ENCODE results near the gene OSBPL5.
"Not testable (repeated sequence)": the region's sequence is repeated elsewhere in the genome, so short reads cannot be mapped to it uniquely, and the experiment has no call there.

Gene OSBPL5

DNA sequence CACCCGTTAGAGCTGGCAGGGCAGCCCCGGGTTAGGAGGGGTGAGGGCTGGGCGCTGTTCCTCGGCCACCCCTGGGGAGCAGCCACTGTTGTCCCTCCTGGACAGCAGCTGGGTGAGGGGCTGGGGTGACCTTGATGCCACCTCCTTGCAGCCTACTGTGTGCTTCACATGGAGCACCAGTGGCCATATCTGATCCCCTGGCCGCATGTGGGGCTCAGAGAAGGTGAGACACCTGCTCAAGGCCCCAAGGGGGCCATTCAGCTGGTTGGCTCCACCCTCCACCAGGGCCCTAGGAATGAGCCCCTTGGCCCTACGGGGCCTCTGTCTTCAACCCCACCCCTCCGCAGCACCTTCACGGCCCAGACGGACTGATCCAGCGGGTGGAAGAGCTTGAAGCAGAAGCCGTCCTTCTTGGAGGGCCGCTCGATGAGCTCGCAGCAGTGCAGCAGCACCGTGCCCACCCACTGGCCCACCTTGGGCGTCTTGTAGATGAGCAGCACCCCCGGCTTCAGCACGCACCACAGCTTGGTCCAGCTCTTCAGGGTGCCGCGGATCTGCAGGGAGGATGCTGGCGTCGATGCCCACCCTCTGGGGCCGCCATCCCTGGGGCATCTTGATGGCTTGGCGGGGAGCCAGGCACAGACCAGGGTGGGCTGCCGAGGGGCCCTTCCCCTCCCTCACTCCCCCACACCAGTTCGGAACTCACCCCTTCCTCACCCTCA is 44.9 kb downstream of the OSBPL5 start:
- DNase-seq, result peak; percentile 27

DNA sequence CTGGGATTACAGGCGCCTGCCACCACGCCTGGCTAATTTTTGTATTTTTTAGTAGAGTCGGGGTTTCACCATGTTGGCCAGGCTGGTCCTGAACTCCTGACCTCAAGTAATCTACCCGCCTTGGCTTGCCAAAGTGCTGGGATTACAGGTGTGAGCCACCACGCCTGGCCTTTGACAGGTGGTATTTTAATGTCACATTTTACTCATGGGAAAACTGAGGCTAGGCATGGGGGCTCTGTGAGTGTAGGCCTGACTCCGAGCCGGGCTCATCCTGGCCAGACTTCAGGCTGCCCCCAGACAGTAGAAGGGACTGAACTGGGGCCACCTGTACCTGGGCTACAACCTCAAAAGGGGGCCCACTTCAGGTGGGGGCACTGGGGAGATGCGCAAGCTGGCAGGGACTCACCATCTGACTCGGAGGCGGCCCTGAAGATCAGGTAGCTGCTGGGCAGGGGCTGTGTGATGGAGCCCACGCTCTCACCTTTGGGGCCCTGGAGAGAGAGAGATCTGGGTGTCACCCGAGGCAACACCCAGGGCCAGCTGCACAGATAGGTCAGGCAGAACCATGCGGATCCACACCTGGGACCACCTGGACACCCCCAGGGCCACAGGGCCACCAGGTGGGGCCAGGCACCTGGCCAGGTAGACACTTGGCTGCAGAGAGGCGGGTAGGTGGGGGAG is 45.8 kb downstream of the OSBPL5 start:
- DNase-seq, result peak; percentile 24

DNA sequence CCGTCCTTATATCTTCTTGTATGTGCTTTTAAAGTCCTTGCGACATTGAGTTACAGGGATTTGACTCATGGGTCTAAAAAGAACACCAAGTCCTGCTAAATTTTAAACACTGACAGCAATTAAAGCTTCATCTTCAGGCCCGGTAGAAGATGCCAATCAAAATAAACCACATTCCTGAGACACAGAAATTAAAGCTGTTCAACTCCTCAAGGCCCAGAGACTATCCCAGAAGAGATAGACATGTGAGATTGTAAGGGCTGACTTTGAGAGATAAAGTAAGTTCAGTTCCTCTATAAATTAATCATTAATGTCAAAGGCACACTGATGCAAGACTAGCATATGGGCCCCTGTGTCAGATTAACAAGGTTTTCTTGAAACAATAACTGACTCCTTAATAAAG is 49.8 kb downstream of the OSBPL5 start:
- DNase-seq, result no peak

DNA sequence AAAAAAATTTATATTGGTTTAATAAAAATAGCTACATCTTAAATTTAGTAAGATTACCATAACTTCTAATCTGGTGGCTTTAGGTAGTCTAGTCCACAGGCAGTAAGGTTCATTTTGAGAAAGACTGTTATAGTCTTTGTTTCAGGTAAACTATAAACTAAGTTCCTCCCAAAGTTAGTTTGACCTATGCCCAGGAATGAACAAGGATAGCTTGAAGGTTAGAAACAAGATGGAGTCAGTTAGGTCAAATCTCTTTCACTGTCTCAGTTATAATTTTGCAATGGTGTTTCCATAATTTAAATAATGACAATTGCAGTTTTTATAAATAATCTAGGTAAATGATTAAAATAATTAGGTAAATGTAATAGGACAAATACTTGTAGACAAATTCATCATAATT is 51.4 kb downstream of the OSBPL5 start:
- DNase-seq, result not testable (repeated sequence)

DNA sequence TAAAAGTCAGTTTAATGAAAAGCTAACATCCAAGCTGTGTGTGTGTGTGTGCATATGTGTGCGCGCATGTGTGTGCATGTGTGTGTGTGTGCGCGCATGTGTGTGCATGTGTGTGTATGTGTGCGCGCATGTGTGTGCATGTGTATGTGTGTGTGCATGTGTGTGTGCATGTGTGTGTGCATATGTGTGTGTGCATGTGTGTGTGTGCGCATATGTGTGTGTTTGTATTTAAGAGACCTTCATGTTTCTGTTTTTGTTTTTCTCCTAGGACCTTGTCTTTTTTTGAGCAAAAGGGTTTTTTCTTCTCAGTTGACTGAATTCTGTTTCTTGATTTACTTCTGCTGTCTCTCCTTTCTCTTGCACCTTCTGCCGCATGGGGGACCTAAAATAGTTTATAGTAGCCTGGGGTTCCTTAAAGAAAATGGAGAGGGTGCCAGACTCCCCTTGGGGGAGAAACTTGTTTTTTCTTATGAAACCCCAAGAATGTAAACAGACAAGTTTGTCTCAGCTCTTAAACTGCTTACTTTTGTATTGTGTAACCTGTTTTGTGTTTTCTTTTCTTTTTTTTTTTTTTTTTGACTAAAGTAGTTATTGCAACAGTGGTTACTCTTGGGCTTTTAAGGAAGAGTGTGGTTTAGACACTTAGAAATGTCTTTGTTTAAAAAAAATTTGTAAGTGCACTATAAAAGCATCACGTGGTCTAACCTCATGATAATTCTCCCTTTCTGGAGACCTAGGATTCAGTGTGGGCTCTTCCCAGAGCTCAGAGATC is 53.0 kb downstream of the OSBPL5 start:
- no peak for DNase-seq

DNA sequence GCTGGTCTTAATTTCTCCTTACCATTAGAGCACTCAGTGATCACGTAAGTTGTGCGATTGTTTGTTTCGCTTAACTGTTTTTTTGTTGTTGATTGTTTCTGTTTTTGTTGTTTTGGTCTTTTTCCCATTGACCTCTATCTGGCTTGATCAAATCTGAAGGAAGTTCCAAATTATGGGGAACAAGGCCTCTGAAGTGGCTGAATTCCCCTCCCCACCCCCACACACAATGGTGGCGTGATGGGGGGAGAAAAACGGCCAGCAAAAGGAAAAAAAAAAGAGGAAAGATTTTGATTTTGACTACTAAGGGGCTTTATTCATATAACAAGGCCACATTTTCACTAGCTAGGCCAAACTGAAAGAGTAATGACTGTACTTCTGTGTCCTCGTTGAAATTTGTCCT is 53.6 kb downstream of the OSBPL5 start:
- DNase-seq, result no peak

DNA sequence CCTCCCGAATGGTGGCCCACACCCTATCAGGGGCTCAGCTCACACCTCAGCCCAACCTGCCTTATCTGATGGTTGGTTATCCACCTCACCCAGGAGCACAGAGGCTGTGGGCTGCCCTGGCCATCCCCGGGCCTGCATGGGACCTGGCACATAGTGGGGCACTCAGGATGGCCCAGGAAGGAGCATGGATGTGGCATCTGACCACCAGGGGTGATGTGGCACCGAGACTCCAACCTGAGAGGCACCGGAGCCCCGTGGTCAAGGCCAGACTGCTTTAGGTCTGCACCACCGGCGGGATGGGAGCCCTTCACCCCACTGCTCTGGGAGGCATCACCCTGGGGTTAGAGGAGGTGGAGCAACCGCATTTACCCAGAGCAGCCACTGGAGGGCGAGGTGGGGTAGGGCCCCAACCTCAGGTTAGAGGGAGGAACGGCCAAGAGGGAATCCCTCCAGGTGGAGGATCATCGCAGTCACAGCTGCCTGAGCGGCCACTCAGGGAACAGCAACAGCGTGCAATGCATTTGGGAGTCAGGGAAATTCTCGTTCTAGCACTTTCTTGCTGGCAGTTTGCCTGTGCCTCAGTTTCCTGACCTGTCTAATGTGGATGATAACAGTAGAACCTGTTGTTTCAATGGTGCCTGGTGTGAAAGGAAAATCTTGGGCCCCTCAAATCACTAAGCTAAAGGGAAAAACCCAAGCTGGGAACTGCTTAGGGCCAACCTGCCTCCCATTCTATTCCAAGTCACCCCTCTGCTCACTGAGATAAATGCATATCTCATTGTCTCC is 55.0 kb downstream of the OSBPL5 start:
- DNase-seq, result peak; percentile 23

DNA sequence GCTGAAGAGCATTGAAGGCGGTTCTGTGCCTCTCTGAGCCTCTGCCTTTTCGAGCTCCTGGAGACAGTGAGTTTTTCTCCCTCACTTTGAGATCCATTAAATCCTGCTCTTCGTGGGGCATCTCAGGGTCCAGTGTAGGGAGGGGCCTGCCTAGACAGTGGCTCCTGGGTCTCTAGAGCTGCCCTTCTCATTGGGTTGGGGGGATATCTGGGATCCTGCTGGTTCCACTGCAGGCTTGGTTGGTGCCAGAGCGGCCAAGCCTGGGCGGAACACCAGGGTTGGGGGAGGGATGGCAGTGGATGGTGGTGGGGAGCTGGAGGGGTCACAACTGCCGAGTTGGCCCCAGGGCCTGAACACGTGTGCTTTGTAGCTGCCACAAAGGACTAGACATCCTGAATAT is 55.7 kb downstream of the OSBPL5 start:
- DNase-seq, result no peak

DNA sequence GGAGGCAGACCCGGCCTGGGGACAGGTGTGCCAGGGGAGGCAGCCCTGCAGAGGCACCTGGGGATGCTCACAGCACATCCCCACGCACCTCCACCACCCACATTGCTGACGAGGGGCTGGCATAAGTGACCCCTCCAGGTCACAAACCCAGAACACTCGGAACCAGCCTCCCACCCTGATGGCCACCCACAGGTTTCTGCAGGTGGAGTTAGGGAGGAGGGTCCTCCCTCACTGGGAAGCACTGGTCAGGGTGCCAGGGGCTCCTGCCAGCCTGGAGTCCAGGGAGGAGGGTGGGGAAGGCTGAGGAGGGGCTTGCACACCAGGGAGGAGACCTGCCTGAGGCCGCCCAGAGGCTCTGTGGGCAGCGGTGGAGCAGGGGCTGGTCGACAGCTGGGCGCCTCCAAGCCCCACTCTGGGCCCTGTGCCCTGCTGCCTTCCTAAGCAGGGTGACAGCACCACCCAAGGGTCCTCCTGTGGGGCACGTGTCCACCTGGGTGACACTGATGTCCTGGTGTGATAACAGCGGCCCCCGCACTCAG is 56.9 kb downstream of the OSBPL5 start:
- peak; percentile 27 for DNase-seq

DNA sequence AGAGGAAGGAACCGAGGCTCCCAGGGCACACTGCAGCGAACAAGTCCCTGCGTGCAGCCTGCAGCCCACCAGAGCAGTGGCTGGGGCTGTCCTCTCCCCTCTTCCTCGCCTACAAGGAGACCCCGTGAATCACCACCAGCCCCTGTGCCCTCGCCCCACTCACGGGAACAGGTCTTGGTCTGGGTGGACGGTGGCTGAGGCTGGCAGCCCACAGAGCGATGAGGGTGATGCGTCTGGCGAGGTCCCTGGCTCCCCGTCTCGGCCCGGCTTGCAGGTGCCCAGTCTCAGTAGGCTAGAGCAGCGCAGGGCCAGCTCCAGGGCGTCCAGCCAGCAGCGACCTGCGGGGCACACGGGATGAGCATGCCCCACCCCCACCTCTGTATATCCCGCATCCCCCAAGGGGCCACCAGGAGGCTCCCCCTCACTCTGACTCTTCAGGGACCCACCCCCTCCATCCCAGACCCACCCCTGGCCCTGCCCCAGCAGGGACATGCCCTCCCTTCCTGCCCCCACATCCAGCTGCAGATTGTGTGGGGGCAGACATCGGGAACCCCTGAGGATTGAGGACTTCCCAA is 57.4 kb downstream of the OSBPL5 start:
- no peak for DNase-seq

DNA sequence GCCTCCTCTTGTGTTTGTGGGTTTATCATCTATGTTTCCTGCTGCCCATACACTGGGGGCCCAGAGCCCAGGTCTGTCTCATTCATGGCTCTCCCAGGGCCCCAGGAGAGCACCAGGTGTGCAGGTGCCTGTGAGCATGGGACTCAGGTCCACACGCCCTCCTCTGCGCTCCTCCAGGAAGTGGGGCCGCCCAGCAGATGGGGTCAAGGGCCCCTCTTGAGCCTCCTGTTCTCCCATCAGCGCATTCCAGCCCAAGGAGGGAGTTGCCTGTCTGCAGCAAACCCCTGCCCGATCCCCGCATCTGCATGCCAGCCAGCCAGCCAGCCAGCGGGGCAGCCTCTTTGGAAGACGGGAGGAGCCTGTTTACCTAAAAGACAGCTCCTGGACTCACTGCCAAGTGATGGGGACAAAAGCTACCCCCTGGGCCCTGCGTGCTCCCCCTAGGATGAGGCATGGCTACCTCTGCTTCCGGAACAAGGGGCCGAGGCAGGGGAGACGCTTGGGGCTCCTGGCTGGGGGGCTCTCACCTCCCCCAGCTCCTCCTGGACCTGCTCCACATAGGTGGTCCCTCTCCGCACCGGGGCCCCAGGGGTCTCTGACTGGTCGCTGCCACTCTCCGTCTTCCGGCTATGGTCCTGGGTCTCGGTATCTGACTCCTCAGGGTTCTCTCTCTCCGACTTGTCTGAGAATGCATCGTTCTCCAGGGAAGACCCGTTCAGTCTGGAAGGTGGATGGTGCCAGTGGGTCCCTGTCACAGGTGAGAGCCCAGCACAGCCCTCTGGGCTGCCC is 58.2 kb downstream of the OSBPL5 start:
- no peak for DNase-seq

DNA sequence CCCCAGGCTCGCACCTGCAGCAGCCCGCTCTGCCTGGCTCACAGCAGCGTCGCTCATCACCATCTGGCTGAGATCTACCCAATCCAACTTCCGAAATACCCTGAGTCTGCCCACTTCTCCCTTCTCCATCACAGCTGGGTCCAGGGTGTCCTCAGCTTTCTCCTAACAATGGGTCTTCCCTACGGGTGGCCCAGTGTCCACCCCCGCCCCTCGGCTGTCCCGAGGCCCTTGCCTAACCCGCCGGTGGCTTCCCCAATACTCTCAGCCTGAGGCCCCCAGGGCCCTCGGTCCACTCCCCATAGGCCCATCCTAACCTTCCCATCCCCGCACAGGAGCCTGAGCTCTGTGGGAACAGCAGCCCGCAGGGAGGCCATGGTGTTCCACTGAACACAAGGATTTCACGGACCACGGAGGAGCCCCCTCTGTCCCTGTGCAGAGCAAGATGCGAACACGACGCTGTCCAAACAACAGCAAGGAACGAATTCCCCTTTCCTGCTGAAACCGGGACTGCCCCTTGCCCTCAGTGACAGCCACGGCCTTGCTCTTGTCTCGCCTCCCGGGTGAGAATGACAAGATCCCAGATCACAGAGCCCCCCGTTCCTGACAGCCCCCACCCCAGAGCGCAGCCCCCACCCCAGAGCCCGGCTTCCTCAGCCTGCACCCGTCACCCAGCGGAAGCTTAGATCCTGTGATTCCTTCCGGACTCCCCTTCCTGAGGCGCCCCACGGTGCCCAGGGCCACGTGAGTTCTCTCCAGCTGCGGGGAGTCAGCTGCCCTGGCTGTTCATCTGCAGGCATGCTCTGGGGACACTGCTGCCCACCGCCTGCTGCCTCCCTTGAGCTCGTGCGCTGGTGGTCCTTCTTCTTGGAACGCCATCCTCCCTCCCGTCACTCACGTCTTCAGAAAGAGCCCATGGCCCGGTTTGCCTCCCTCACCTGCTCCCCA is 59.0 kb downstream of the OSBPL5 start:
- DNase-seq, result no peak

DNA sequence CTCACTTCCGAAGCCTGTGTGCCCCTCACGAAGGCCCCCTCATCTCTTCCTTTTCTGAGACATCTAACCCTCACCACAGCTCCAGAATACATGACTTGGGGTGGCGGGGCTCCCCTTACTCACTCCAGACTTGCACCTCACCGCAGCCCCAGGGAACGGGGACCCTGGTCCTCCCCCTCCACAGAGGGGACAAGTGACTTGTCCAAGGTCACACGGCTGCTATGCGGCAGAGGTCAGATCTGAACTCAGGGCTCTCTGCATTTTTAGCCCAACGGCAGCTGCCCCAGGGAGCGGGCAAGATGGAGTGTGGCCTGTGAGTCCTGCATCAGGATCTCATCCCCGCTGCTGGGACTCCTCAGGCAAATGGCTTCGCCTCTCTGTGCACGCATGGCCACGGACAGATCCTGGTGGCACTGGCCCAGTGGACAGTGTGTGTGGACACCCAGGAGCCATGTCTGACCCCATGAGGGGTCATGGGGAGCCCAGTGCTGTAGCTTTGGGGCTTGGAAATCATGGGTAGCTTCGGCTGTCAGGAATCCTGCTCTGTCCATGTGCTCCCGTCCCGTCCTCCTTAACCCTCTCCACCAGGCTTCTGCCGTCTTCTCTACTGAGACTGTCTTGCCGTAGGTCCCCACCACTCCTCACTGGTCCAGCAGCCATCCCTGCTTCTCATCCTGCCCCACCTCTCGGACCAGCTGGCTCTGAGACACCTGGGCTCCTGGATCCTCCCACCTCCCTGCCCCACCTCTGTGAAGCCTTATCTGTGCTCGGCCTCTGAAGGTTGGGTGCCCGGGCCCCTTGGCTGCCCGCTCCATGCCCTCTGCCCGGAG is 59.9 kb downstream of the OSBPL5 start:
- no peak for DNase-seq

DNA sequence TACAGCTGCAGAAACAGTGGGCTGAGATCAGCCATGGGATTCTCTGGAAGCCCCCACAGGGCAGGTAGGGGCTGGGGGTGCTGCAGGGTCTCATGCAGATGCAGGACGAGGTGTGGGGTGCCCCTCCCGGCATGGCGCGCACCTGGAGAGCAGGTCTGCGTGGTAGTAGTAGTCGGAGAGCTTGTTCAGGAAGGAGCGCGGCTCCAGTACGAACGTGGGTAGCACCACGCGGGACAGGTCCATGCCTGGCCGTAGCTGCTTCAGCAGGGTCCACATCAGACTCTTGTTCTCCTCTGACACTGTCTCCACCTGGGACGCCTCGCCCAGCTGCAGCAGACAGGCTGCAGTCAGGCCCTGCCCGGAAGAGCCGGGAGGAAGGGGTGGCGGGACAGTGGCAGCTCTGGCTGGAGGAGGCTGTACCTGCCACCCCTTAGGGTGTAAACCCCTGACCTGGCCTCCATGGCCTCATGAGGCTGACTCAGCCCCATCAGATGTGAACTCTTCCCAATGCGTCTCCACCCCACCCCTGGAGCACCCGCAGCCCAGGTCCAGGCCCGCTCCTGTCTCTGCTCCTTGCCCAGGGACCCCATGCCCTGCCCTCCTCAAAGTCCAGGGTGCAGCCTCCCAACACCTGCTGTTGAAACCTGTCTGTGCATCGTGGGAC is 60.9 kb downstream of the OSBPL5 start:
- peak; percentile 23 for DNase-seq

DNA sequence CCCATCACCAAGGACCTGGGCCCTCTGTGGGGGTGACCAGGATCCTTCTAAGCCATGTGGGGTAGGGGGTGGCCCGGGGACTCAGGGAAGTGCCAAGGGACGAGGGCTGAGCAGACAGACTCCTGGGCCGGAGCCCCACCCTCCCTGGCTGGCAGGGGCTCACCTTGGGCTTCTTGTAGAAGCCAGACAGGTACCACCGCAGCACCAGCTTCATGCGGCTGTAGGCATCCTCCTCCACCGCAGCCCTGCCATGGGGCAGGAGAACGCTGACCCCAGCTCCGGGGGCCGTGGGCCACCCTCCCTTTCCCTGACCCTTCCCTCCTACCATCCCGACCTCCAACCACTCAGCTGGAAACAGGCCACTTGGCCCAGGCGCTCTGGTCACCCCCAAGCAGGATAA is 62.0 kb downstream of the OSBPL5 start:
- no peak for DNase-seq

DNA sequence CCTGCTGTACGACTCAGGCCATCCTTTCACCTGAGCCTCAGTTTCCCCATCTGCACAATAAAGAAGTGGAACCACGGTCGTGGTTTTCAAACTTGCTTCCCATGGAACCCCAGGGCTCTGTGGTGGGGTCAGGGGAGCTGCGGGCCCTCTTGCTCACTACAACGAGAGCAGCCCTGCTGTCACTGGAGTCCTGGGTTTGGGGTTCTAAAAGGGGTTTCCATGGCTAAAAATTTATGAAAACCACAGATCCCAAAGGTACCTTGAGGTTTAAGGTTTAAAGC is 62.5 kb downstream of the OSBPL5 start:
- no peak for DNase-seq

DNA sequence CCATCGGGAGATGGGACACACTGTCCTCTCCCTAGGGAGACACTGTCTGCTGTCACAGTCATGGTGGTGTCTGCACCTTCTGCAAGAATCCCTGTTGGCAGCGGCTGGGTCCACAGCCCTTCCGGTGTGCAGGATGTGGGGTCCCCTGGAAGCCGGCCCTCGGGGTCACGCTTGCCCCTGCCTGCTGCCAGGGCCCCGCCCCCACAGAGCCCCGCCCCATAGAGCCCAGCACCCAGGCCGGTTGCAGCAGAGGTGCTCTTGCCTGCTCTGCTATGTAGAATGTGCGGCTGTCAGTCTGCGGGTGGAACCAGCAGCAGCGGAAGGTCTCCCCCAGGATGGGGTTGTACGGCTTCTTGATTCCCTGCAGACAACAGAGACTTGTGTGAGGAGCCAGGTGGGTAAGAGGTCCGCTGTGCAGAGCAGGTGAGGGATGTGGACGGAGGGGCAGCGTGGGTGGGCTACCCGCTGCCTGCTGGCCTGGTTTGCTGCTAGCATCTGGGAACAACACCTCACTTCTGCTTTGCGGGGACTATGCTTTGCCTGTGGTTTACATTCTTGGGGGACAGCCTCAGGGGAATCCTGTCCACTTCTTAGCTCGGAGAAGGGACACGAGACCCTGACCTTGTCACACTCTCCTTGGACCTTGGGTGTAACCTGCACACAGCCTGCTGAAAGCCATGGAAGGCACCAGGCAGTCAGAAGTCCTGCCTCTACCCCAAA is 63.0 kb downstream of the OSBPL5 start:
- no peak for DNase-seq

DNA sequence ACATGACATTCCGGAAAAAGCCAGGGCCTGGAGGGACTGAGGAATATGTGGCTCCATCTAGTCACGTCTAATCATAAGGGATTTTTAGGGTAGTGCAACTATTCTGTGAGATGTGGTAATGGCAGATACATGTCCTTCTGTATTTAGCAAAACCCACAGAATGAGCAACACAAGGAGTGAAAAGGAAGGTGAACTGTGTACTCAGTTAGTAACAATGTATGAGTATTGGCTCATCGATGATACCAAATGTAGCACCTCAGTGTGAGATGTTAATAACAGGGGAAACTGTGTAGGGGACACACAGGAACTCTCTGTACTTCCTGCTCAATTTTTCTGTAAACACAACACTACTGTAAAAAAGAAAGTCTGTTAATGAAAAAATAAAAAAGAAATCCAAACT is 65.9 kb downstream of the OSBPL5 start:
- no peak for DNase-seq
